Smooth muscle cell (in vitro differentiated cells): ENCODE data around the gene NOP14. TPM values are rescaled to one million over a fixed set of nuclear protein-coding genes. Genes with fewer than 3 reads are reported as not detected.

ENCODE experiments used
- DNase-seq: peaks from one replicate; lab custom pipeline; 2025; ENCODE audit not compliant: unreplicated experiment; lab: John Stamatoyannopoulos, UW
- H2AFZ ChIP-seq: fragments of 200-600 bp; sonication (generic); 2 replicates; pipeline ENCODE4 v1.6.0; 2016; ENCODE audit warnings: antibody characterized with exemption, low read depth, mild to moderate bottlenecking
- H3F3A ChIP-seq: fragments of 200-600 bp; sonication (generic); 2 replicates; pipeline ENCODE4 v1.6.0; 2017; ENCODE audit warnings: antibody characterized with exemption, low read depth
- H3K27ac ChIP-seq: fragments of 200-600 bp; sonication (generic); 2 replicates; pipeline ENCODE4 v1.5.1; 2016; ENCODE audit warnings: low read depth, mild to moderate bottlenecking
- H3K27me3 ChIP-seq: fragments of 200-600 bp; sonication (generic); 2 replicates; pipeline ENCODE4 v1.6.1; 2016; ENCODE audit warnings: low read depth, mild to moderate bottlenecking
- H3K36me3 ChIP-seq: fragments of 200-600 bp; sonication (generic); 2 replicates; pipeline ENCODE4 v1.5.1; 2016; ENCODE audit warnings: low read depth
- H3K4me1 ChIP-seq: fragments of 200-600 bp; sonication (generic); 2 replicates; pipeline ENCODE4 v1.5.1; 2016; ENCODE audit warnings: low read depth
- H3K4me2 ChIP-seq: fragments of 200-600 bp; sonication (generic); 2 replicates; pipeline ENCODE4 v1.6.0; 2016; ENCODE audit warnings: mild to moderate bottlenecking
- H3K4me3 ChIP-seq: fragments of 200-600 bp; sonication (generic); 2 replicates; pipeline ENCODE4 v1.5.1; 2016; ENCODE audit warnings: mild to moderate bottlenecking
- H3K79me2 ChIP-seq: fragments of 200-600 bp; sonication (generic); 2 replicates; pipeline ENCODE4 v1.6.0; 2016; ENCODE audit warnings: low read depth, mild to moderate bottlenecking
- H3K9ac ChIP-seq: fragments of 200-600 bp; sonication (generic); 2 replicates; pipeline ENCODE4 v1.6.0; 2016; ENCODE audit warnings: low read depth
- H3K9me3 ChIP-seq: fragments of 200-600 bp; sonication (generic); replicated peaks from 2 replicates; pipeline ENCODE4 v1.5.1; 2016; ENCODE audit warnings: low read depth
- H4K20me1 ChIP-seq: fragments of 200-600 bp; sonication (generic); 2 replicates; pipeline ENCODE4 v1.6.0; 2016; ENCODE audit warnings: low read depth
- CTCF ChIP-seq: fragments of 200-600 bp; sonication (generic); IDR thresholded peaks from 2 replicates; pipeline ENCODE4 v1.5.1; 2017; ENCODE audit warnings: borderline replicate concordance, mild to moderate bottlenecking, antibody characterized with exemption; ENCODE audit not compliant: insufficient read depth, poor library complexity, severe bottlenecking
- WGBS: methylation state at CpG from one replicate; pipeline ENCODE4 v1.1.7; 2016; ENCODE audit warnings: low lambda C conversion rate; 5-methylcytosine and 5-hydroxymethylcytosine counted together
- polyA plus RNA-seq: library from polyadenylated mRNA; unstranded; fragments of >200 nt; fragmentation: Nextera tagmentation; extraction: Ambion mirVana; gene quantifications from 2 replicates; pipeline ENCODE4 v1.2.1, GENCODE V29; 2016
- total RNA-seq: library from RNA; depleted of rRNA; stranded (reverse); fragments of >200 nt; gene quantifications from 2 replicates; pipeline ENCODE4 v1.2.3, GENCODE V29; 2014

The NOP14 gene
- total and polyA plus RNA-seq, 2 experiments from 2014 or later = 10.9 to 18.5 TPM

- H3K36me3 ChIP-seq = peaks cover 27% of the 10 kb centered on the region
- DNase-seq = no peak
Measured at GRCh38 chr4:2949782-2950125, 13.5 kb downstream of the NOP14 start.

GRCh38 chr4:2948895-2949781 lies 14.1 kb downstream of the NOP14 start:
- Histone ChIP-seq H3K4me1 (no peaks in the 10 kb centered on the region), H3K4me2 (no peak overlapping the region), H3K27me3 (no peaks in the 10 kb centered on the region), H2AFZ (no peak overlapping the region), H3K79me2 (no peaks in the 10 kb centered on the region), H3K9ac (no peak overlapping the region), H3K36me3 (peaks cover 27% of the 10 kb centered on the region), H3K4me3 (no peak overlapping the region), H3F3A (no peaks in the 10 kb centered on the region), H3K9me3 (no peaks in the 10 kb centered on the region), H3K27ac (no peak overlapping the region), H4K20me1 (peaks cover 9% of the 10 kb centered on the region)
- 95% methylated on average over 14 of the region's 14 CpGs for WGBS
- peak; percentile 43 for TF ChIP-seq CTCF
- DNase-seq = no peak

More at GRCh38 chr4:2949782-2950125, 13.5 kb downstream of the NOP14 start:
- Histone ChIP-seq H3K9ac (no peak overlapping the region), H3K27me3 (no peaks in the 10 kb centered on the region), H3K79me2 (no peaks in the 10 kb centered on the region), H3K4me3 (no peak overlapping the region), H3K9me3 (no peaks in the 10 kb centered on the region), H3K4me2 (no peak overlapping the region), H4K20me1 (peaks cover 13% of the 10 kb centered on the region), H2AFZ (no peak overlapping the region), H3K4me1 (no peaks in the 10 kb centered on the region), H3F3A (no peaks in the 10 kb centered on the region), H3K27ac (no peak overlapping the region)
- no peak for TF ChIP-seq CTCF
- 98% methylated on average over 11 of the region's 11 CpGs for WGBS

DNA sequence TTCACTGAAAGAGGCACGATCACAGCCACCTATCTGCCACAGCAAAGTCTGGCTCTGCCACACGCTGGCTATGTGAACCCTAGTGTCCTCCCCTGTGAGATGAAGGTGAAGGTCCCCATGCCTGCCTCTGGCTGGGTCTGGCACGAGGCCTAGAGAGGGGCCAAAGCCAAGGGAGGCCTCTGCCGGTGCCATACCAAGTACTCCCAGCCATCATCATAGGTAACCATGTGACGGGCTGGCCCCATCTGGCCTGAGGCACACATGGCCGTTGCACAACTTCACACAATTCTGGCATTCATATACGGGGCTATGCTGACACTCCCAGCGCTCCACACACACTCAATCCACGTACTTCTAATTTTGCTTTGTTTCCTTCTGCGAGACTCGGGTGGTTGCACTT lies 15.3 kb downstream of the NOP14 start:
- no peak overlapping the region for H3K27ac ChIP-seq
- no peak overlapping the region for H2AFZ ChIP-seq
- DNase-seq = no peak
- no peak overlapping the region for H3K4me3 ChIP-seq
- no peak for TF ChIP-seq CTCF
- WGBS = 91% methylated on average over 11 of the region's 11 CpGs
- H3K9me3 ChIP-seq = no peaks in the 10 kb centered on the region
- H3K79me2 ChIP-seq = no peaks in the 10 kb centered on the region
- H3K4me1 ChIP-seq = no peaks in the 10 kb centered on the region
- peaks cover 23% of the 10 kb centered on the region for H3K36me3 ChIP-seq
- no peaks in the 10 kb centered on the region for H3F3A ChIP-seq
- H3K4me2 ChIP-seq = no peak overlapping the region
- H4K20me1 ChIP-seq = peaks cover 9% of the 10 kb centered on the region
- no peaks in the 10 kb centered on the region for H3K27me3 ChIP-seq
- H3K9ac ChIP-seq = no peak overlapping the region
